GM21619 (cell line): ENCODE data around the gene TFF1.
"Not testable (repeated sequence)": the region's sequence is repeated elsewhere in the genome, so short reads cannot be mapped to it uniquely, and the experiment has no call there.

Experiments used
- ATAC-seq: cut with Tn5 transposase; IDR thresholded peaks from one replicate; pipeline ENCODE4 v1.9.1; 2021; ENCODE audit not compliant: unreplicated experiment

Gene TFF1

DNA sequence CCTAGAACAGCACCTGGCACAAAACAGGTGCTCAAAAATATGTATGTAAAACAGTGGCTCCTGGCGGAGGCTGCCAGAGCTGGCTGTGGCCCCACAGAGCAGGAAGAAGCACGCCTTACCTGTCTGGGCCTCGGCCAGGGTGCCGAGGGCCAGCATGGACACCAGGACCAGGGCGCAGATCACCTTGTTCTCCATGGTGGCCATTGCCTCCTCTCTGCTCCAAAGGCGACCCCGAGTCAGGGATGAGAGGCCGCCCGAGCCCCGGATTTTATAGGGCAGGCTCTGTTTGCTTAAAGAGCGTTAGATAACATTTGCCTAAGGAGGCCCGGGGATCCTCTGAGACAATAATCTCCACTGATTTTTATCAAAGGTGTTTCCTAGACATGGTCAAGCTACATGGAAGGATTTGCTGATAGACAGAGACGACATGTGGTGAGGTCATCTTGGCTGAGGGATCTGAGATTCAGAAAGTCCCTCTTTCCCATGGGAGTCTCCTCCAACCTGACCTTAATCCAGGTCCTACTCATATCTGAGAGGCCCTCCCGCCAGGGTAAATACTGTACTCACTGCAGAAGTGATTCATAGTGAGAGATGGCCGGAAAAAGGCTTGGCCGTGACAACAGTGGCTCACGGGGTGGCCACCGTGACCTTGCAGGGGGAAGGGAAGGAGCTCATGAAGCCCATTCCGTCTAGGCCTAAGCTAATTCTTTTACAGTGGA, at the start of gene TFF1:
Gene TFF1 (minus strand): TSS at position 244 of the 719 bp plus-strand sequence. CDS start 40 bp downstream, at position 204.
- ATAC-seq, result no peak

DNA sequence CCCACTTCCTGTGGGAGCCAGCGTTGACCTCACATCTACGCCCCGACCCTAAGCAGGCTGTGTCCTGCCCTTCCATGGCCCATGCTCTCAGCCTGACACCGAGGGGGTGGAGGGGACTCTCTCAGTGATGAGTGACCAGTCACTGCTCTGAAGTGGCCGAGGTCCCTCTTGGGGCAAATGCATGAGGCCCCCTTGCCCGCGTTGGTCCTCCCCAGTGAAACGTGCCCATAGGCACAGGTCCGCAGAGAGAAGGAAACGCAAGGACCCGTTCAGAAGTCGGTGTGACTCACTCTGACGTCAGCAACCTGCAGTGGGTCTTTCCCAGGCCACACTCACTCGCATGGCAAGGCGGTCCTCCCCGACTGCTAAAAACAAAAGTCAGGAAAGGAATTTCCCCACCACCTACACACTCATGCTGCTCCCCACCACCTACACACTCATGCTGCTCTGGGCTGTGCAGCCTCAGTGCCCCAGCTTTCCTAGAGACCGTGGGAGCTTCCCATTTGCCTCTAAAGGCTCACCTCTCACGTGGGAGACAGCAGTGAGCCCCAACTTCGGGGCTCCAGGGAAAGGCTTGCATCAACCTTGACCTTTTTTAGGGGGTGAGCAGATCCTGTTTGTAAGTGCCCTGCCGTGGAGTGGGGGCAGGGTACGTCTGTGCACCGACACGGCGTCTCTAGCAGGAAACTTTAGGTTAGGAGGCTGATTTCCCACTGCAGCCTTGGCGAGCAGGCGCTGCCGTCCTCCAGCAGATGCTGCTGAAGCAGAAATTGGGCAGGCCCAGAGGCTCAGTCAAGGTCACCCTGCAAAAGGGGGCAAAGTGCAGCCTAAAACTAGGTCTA, 48.8 kb upstream of the TFF1 start:
- peak; percentile 64 for ATAC-seq

DNA sequence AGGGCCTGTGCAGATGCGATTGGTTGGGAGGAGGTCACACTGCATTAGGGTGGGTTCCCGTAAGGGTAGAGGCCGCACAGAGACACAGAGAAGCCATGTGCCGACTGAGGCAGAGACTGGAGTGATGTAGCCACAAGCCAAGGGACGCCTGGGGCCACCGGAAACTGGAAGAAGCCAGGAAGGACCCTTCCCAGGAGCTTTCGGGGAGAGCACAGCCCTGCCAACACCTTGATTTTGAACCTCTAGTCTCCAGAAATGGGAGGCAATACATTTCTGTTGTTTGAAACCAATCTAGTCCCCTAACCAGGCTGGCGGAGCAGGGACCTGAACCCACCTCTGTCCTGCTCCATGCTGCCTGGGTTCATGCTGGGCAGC, 48.2 kb upstream of the TFF1 start:
- no peak for ATAC-seq

DNA sequence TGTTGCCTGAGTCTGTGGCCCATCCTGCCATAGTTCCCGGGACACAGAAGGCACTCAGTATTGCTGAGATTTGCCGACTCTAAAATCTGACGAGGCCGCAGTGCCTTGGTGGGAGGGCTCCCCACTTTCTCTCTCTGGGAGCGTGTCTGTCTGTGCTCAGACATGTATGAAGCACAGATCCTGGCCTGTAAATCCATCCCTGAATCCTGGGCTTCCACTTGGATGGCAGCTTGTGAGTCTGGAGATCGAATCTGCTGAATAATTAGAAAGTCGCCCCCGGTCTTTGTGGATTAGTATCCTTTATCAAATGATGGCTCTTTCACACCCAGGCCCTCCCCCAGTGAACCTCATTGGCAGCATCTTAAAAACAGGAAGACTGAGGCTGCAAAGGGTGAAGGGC, 47.7 kb upstream of the TFF1 start:
- no peak for ATAC-seq

DNA sequence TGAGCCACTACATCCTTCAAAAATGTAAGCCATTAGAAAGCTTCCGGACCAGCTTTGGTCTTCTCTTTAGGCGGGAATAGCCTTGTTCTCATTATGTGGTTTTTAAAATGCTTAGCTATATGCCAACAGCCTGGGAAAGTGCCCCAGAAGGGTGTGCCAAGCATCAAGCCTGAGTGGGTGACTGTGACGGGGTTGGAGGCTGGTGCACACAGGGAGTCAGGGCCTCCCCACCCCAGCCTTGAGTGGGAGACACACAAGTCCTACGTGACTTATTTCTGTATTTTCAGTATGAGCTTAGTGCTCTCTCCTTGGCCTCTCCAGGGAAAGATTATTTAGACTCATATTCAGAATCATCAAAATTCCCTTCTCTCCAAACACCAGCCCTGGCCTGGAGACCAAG, 47.2 kb upstream of the TFF1 start:
- no peak for ATAC-seq

DNA sequence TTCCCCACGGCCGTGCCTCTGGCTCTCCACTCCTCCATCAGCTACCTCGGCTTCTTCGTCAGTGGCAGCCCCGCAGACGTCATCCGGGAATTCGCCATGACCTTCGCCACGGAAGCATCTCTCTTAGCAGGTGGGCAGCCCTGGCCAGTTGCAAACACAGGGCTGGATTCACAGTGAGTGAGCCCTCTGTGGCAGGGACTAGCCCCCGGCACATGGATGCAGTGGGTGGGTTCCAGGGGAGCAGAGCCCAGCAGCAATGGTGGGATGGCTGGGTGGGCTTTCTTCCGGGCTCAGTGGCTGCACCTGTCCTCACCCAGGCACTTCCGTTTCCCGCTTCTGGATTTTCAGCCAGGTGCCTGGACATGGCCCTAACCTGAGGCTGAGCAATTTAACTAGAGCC, 46.8 kb upstream of the TFF1 start:
- ATAC-seq, result no peak

DNA sequence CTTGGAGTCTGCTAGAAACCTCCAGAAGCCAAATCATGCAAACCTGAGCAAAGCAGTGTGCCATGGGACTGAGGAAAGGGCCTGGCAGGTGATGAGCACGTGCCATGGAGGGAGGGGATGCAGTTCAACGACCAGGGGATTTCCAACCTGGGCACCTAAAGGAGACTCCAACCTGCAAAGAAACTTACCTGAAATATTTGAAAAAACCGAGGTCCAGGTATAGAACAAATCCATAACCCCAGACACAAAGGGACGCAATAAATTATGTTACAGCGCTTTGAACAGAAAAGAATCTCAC, 46.2 kb upstream of the TFF1 start:
- no peak for ATAC-seq

DNA sequence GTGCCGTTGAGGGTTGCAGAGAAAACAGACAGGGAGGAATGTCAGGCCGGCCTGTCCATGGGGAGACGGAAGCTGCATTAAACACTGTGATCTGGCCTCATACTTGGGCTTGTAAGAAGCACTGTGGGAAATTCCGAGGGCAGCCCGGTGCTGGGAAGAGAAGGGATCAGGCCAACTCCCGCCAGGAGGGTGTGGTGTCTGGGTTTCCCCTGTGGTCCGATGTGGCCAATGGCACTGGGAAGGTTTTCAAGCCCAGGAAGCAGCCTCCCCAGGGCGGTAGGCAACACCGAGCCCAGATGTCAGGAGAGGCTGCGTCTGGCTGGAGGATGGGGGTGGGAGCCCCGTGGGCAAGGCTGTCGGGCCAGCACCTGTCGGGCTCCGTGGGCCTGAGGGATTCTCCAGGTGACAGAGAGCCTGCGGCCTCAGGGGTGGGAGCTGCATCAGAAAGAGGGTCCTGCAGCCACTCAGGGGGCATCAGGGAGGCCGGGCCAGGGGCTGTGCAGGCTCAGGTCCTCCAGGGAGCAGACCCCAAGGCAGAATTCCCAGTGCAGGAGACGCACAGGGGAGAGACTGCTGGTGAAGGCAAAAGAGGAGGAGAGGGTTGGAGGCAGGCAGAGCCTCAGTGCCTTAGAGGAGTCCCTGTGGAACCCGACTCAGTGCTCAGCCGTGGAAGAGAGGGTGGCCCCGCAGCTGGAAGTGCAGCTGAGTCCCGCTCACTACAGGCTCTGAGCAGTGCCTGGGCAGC, 45.7 kb upstream of the TFF1 start:
- ATAC-seq, result no peak

DNA sequence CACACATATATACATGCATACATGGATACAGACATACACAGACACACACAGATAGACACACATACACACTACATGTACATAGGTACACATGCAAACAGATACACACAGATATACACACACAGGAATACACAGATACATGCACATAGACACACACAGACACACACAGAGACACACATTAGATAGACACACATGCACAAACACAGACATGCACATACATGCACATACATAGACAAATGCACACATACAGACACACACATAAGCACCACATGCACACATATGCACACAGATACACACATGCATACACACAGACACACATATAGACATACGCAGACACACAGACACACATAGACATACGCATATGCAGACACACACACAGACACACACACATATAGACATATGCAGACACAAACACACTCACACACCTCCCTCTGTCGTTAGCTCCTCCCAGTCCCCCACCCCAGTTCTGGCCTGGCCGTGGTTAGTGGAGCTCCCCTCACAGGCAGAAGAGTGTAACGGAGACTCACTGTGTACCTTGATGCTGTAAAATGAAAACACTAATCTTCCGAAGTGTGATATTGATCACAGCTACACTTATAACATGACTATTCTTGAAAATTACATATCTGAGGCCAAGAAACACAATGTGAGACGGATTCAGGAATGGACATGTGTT, 45.0 kb upstream of the TFF1 start:
- no peak for ATAC-seq

DNA sequence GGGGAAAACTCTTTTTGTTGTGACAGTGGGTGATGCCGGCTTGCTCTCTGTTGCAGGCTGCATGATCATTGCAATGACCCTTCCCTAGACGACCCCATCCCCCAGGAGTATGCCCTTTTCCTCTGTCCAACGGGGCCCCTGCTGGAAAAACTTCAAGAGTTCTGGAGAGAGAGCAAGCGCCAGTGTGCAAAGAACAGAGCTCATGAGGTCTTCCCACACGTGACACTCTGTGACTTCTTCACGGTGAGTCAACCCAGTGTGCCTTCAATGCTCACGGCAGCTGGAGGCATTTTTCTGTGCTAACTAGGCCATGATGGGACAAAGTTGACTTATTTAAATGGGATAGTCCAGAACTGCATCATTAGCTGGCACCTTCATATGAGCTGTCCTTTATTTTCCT, 43.0 kb upstream of the TFF1 start:
- no peak for ATAC-seq

DNA sequence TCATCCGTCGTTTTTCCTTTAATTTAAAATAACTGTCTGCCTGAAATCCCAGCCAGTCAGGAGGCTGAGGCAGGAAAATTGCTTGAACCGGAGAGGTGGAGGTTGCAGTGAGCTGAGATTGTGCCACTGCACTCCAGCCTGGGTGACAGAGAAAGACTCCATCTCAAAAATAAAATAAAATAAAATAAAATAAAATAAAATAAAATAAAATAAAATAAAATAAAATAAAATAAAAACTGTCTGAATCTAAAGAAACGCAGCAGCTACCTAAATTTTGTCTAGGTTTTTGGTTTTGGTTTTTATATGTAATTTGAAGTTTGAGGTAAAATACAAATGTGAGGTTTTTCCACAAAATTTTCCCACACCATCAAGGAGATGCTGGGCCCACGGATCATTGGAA, 42.4 kb upstream of the TFF1 start:
- not testable (repeated sequence) for ATAC-seq

DNA sequence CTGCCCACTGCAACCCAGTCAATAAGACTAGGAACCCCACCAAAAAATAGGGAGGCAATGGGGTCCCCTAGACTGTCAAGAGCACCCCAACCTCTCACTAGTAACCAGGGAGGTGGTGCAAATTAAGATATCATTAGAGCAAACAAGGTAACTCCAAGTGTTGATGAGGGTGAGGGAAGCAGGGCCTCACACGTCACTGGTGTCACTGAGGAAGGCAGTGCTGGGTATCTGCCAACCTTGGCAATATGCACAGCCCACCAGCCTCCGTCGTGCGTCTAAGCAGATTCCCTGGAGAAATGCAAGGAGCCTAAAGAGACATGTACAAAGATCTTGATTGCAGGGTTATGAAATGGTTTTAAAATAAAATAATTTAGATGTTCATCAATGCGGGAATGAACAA, 41.1 kb upstream of the TFF1 start:
- ATAC-seq, result no peak

DNA sequence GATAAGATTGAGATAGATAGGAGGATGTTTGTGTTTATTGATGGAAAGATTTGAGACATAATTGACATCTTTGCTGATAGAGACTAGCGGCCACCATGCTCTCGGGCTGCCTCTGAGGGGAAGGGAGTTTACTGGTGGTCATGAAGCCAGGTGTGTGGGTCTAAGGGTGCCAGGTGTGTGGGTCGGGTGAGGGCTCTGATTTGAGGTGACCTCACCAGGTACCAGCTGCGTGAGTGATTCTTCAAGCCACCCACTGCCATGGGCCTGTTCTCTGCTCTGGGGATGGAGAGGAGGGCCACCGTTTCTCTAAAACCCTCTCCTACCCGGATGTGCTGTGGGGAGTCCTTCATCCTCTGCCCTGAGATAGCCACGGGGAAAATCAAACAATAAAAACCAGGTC, 40.5 kb upstream of the TFF1 start:
- ATAC-seq, result no peak

DNA sequence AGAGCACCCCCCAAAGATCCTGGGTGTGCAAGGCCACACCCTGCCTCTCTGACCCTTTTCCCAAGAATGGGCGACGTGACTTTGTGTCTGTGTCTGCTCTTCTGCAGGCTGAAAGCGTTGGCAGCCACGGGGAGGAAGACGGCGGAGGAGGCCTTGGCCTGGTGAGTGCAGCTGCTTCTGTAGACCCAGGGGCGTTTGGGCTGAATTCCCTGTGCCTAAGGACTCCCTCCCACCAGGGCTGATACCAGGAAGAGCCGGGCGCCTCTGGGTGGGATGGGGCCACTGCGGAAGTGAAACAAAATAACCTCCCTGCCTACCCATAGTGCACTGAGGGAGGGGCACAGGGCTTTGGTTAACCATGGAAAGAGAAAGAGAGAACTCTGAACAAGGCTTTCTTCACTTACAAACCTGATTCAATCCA, 39.9 kb upstream of the TFF1 start:
- ATAC-seq, result no peak

DNA sequence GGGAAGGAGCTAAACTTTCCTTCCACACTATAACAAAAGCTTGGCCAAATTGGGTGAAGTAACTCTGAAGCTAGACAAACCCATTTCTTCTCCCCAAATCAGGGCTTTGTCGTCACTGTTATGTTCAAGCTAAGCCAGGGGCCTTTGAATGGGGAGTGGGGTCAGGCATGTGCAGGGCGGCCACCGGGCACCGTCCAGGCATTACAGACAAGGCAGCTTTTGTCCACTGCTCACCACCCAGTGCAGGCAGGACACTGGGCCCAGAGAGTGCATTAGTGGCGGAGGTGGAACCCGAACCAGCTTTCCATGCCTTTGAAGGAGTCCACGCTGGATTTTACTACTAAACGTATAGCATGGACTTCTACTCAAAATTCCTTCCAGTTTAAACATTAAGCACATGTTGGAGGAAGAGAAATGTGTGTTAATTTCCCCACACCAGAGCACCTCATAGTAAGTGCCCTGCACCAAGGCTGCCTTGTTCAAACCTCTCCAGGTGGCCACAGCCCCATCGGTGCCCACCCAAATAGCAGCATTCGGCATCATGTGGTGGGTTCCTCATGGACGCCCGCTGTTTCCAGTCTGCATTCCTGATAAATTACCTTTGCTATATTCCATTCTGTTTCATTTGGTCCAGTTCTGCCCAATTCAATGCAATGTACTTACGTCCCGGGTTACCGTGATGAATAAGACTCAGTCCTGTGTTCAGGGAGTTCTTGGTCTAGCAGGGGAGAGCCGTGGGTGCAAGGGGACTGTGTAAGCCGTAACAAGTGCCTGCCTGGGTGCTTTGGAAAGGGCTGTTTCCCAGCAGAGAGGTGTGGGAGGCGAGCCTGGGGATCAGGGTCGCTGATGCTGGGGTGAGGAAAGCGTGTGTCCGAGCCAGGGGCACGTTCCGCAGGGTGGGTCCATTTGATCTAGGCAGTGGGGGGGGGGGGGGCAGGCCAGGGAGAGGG, 39.0 kb upstream of the TFF1 start:
- ATAC-seq, result no peak

DNA sequence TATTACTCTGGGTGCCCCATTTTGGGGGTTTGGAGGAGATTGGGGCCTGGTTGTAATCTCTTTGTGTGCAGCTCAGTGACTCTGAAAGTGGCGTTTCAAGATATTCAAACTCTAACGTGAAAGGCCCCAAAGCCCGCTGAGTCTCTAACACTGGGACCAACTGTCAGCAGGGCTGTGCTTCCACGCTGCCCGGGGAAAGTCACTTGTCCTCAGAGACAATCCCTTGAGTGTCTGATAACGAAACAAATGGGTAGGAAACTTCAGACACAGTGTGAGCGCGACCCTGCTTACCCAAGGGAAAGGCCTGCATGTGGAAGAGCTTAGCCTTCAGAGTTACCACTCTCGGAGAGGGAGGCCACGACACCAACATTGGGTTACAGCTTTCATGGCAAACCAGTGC, 38.2 kb upstream of the TFF1 start:
- ATAC-seq, result no peak

DNA sequence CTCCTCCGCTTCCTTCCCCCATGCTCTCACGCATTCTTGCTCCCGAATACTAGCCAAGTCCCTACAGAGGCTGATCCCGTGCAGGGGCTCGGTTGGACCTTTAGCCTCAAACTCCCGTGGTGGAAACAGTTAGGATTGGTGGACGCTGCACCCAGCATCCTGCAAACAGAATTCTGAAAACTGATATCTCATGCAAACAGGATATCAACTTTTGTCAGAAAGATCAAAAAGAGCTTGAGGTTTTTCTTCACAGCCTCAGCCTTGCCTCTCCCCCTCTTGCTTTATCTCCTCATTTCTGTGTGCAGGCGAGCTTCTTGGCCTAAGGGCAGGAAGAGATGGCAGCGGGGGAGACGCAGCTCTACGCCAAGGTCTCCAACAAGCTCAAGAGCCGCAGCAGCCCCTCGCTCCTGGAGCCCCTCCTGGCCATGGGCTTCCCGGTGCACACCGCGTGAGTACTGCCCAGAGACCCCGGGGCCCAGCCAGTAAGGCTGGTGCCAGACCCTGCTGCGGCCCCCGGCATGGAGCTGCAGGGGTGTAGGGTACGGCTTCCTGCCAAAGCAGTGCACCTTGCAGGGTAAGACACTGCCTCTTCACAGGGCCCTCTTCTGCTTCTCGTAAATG, 37.4 kb upstream of the TFF1 start, which contains the start of gene UBASH3A:
Gene UBASH3A (plus strand): TSS at position 292 of the 621 bp plus-strand sequence. CDS start 44 bp downstream, at position 336.
- ATAC-seq, result no peak

DNA sequence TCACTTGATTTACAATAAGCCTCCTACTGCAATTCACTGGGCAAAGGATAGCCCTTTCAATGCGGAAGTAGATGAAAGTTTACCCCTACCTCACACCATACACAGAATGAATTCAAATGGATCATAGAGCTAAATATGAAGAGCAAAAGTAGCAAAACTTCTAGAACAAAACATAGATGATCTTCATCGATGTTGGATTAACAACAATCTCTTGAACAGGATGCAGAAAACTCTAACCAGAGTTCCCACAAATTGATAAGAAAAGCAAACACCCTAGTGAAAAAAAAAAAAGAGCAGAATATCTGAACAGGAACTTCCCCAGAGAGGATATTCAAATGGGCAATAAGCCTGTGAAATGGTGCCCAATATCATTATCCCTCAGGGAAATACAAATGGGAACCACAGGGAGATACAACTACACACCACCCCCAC, 35.5 kb upstream of the TFF1 start:
- ATAC-seq, result no peak

DNA sequence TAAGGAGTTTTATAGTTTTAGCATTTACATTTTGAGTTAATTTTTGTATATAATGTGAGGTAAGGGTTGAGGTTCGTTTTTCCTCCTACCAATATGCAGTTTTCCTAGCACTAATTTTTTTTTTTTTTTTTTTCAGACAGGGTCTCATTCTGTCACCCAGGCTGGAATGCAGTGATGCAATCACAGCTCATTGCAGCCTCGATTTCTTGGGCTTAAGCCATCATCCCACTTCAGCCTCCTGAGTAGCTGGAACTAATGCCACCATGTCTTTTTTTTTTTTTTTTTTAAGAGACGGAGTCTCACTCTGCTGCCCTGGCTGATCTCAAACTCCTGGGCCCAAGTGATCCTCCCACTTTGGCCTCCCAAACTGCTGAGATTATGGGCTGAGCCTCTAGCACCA, 34.8 kb upstream of the TFF1 start:
- no peak for ATAC-seq

DNA sequence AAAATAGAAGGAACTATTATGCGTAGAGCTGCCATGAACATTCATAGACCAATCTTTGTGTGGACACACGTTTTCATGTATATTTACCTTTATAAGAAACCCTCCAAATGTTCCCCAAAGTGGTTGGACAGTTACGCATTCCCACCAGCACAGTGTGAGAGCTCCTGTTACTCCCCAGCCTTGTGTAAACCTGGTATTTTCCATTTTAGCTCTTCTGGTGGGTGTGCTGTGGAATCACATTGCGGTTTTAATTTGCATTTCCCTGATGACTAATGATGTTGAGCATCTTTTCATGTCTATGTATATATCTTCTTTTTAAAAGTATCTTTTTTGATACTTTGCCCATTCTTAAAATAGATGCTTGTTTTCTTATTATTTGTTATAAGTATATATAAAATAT, 34.2 kb upstream of the TFF1 start:
- ATAC-seq, result no peak
